GM10266 (cell line): ENCODE measurements around the gene AFF2.

Experiments used
- DNase-seq: peaks from one replicate; pipeline ENCODE4 v3.0.0; 2012; ENCODE audit errors: extremely low spot score
- CTCF ChIP-seq: IDR thresholded peaks from 2 replicates; pipeline ENCODE4 v1.5.1; 2012; ENCODE audit warnings: mild to moderate bottlenecking, low read depth; ENCODE audit not compliant: control insufficient read depth, insufficient read depth; ENCODE audit errors: missing control alignments

The AFF2 gene

GRCh38 chrX:148942754-148943153 lies 442.3 kb downstream of the AFF2 start:
- TF ChIP-seq CTCF, result no peak
- DNase-seq, result no peak

GRCh38 chrX:148947399-148947975 lies 447.1 kb downstream of the AFF2 start:
- no peak for DNase-seq
- TF ChIP-seq CTCF, result no peak

- no peak for TF ChIP-seq CTCF
- DNase-seq, result no peak
These were observed 455.9 kb downstream of the AFF2 start for GRCh38 chrX:148956352-148956751.

GRCh38 chrX:148958901-148959300 lies 458.5 kb downstream of the AFF2 start:
- no peak for DNase-seq
- no peak for TF ChIP-seq CTCF

- TF ChIP-seq CTCF, result no peak
- DNase-seq, result no peak
These were observed 459.6 kb downstream of the AFF2 start for GRCh38 chrX:148960060-148960459.

GRCh38 chrX:148961985-148962384 lies 461.6 kb downstream of the AFF2 start:
- no peak for DNase-seq
- no peak for TF ChIP-seq CTCF

GRCh38 chrX:148976571-148977400 lies 476.4 kb downstream of the AFF2 start:
- no peak for TF ChIP-seq CTCF
- DNase-seq, result no peak
